ENCODE measurements around the gene ABCB6. TPM values are rescaled to one million over a fixed set of nuclear protein-coding genes. Genes with fewer than 3 reads are reported as not detected.

Gene ABCB6
- total and polyA plus RNA-seq, 10 donors: 8.4 to 28.7 (median 14.0) TPM

- WGBS, 5 donors: 94 to 97% (median 96%) methylated on average over 15 of the region's 15 CpGs
- TF ChIP-seq, protein P1, sequence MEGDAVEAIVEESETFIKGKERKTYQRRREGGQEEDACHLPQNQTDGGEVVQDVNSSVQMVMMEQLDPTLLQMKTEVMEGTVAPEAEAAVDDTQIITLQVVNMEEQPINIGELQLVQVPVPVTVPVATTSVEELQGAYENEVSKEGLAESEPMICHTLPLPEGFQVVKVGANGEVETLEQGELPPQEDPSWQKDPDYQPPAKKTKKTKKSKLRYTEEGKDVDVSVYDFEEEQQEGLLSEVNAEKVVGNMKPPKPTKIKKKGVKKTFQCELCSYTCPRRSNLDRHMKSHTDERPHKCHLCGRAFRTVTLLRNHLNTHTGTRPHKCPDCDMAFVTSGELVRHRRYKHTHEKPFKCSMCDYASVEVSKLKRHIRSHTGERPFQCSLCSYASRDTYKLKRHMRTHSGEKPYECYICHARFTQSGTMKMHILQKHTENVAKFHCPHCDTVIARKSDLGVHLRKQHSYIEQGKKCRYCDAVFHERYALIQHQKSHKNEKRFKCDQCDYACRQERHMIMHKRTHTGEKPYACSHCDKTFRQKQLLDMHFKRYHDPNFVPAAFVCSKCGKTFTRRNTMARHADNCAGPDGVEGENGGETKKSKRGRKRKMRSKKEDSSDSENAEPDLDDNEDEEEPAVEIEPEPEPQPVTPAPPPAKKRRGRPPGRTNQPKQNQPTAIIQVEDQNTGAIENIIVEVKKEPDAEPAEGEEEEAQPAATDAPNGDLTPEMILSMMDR (IDR thresholded peaks at IDR 0.05 in 8 of 11, conservative IDR thresholded peaks at IDR 0.05 in 3 of 11): no peak
- TF ChIP-seq POLR2A (IDR thresholded peaks at IDR 0.05) (no peak), POLR2AphosphoS5 (IDR thresholded peaks at IDR 0.05) (no peak)
Measured at GRCh38 chr2:219214141-219214540, 4.6 kb downstream of the ABCB6 start.

DNA sequence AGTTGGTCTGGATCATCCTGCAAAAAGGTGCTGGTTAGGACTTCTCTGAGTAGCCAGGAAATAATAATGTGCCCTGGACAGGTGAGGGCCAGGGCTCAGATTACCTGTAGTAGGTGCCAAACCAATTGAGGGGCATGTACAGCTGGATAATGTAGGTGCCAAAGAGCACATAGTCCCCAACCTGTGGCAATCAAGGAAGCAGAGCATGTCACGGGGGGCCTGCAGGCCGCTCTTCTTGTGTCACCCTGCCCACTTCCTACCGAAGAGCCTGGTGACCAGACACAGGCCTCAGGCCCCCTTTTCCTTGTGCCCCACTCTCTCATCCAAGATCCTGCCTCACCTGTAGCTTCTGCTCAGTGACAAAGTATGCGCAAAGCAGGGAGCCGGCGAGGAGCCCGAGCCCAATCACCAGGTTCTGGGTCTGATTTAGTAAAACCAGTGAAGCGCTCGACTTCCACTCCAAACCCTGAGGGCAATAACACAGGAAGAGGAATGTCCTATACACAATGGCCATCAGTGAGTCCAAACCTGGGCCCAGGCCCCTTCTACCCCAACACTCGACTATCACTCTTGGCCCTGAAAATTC, 5.2 kb downstream of the ABCB6 start:
- no peak for DNase-seq
- H3K4me3 ChIP-seq: no peak overlapping the region
- peaks cover 0 to 71% (median 12%) of the 10 kb centered on the region in 6 donors for H3K36me3 ChIP-seq
- H3K9me3 ChIP-seq: no peaks in the 10 kb centered on the region
- H3K27ac ChIP-seq: peak overlapping the region in 3 of 8 donors; percentile 39 to 54 (median 42)
- TF ChIP-seq POLR2A (IDR thresholded peaks at IDR 0.05) (no peak), POLR2AphosphoS5 (IDR thresholded peaks at IDR 0.05) (no peak)
- TF ChIP-seq, protein P1 (IDR thresholded peaks at IDR 0.05 in 8 of 11, conservative IDR thresholded peaks at IDR 0.05 in 3 of 11): no peak
- intact Hi-C loops (cut with DNase I; ENCODE audit: low total_unique reads): no loop called here
- H3K4me1 ChIP-seq: peaks cover 11 to 69% (median 29%) of the 10 kb centered on the region in 6 donors
- 82 to 94% (median 91%) methylated on average over 10 of the region's 10 CpGs for WGBS, 5 donors
- no peaks in the 10 kb centered on the region for H3K27me3 ChIP-seq (replicated peaks in 1 of 7)

More at GRCh38 chr2:219214141-219214540, 4.6 kb downstream of the ABCB6 start:
- no peak for DNase-seq
- no peak overlapping the region for H3K4me3 ChIP-seq
- peaks cover 0 to 66% (median 7%) of the 10 kb centered on the region in 6 donors for H3K36me3 ChIP-seq
- peaks cover 15 to 69% (median 31%) of the 10 kb centered on the region in 6 donors for H3K4me1 ChIP-seq
- no peaks in the 10 kb centered on the region for H3K9me3 ChIP-seq
- intact Hi-C loops (cut with DNase I; ENCODE audit: low total_unique reads): no loop called here
- peak overlapping the region in 1 of 8 donors; percentile 42 for H3K27ac ChIP-seq
- no peaks in the 10 kb centered on the region for H3K27me3 ChIP-seq (replicated peaks in 1 of 7)

DNA sequence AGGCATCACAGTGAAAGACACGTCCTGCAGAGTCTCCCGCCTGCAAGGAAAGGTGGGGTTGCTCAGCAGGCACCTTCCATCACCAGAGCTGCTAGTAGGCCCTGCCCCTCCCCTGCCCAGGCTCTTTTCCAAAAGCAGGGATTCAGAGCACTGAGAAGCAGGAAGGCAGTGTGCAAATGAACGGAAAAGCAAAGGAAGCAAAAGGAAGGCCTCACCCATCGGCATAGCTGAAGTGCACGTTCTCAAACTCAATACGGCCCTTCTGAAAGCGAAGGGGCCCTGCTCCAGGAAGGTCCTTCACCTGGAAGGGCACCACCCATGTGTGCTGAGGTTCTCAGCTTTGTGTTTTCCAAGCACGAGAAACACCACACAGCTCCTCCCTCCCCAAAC, 5.7 kb downstream of the ABCB6 start:
- no peak for DNase-seq
- no peak overlapping the region for H3K4me3 ChIP-seq
- H3K36me3 ChIP-seq: peaks cover 0 to 77% (median 15%) of the 10 kb centered on the region in 6 donors
- intact Hi-C loops (cut with DNase I; ENCODE audit: low total_unique reads): no loop called here
- H3K27ac ChIP-seq: peak overlapping the region in 3 of 8 donors; percentile 39 to 54 (median 42)
- H3K4me1 ChIP-seq: peaks cover 9 to 69% (median 28%) of the 10 kb centered on the region in 6 donors
- no peaks in the 10 kb centered on the region for H3K27me3 ChIP-seq (replicated peaks in 1 of 7)
- no peak for TF ChIP-seq POLR2A (IDR thresholded peaks at IDR 0.05)
- TF ChIP-seq, protein P1 (IDR thresholded peaks at IDR 0.05 in 8 of 11, conservative IDR thresholded peaks at IDR 0.05 in 3 of 11): no peak
- no peak for TF ChIP-seq POLR2AphosphoS5 (IDR thresholded peaks at IDR 0.05)
- no peaks in the 10 kb centered on the region for H3K9me3 ChIP-seq
- WGBS, 5 donors: 82 to 91% (median 86%) methylated on average over 8 of the region's 8 CpGs

GRCh38 chr2:219210886-219211362, 7.8 kb downstream of the ABCB6 start:
- H3K27ac ChIP-seq: peak overlapping the region in 6 of 8 donors; percentile 24 to 96 (median 66)
- WGBS, 5 donors: 82 to 90% (median 85%) methylated on average over 9 of the region's 9 CpGs
- TF ChIP-seq POLR2AphosphoS5 (IDR thresholded peaks at IDR 0.05) (no peak), POLR2A (IDR thresholded peaks at IDR 0.05) (no peak)
- TF ChIP-seq, protein P1 (IDR thresholded peaks at IDR 0.05 in 8 of 11, conservative IDR thresholded peaks at IDR 0.05 in 3 of 11): no peak
- intact Hi-C loops (cut with DNase I; ENCODE audit: low total_unique reads): no loop called here
- peaks cover 0 to 78% (median 15%) of the 10 kb centered on the region in 6 donors for H3K36me3 ChIP-seq
- DNase-seq: no peak
- no peaks in the 10 kb centered on the region for H3K9me3 ChIP-seq
- no peaks in the 10 kb centered on the region for H3K27me3 ChIP-seq (replicated peaks in 1 of 7)
- peaks cover 7 to 66% (median 33%) of the 10 kb centered on the region in 6 donors for H3K4me1 ChIP-seq
- H3K4me3 ChIP-seq: no peak overlapping the region
